Breast epithelium (tissue), 3 donors: ENCODE results near the gene PCYT1B.

Source experiments
- CTCF ChIP-seq, 3 donors: fragments of 450-650 bp; IDR thresholded peaks; one replicate each; pipeline ENCODE4 v1.5.1; 2016 to 2017; ENCODE audit warnings: antibody characterized with exemption in 3 of 3, mild to moderate bottlenecking in 3 of 3, moderate library complexity in 3 of 3
- POLR2A ChIP-seq: fragments of 450-650 bp; IDR thresholded peaks from one replicate; pipeline ENCODE4 v1.6.1; 2016; ENCODE audit warnings: antibody characterized with exemption, mild to moderate bottlenecking, moderate library complexity
- POLR2AphosphoS5 ChIP-seq, 3 donors: sonication (generic); formaldehyde crosslinking; IDR thresholded peaks; one replicate each; pipeline ENCODE4 v1.6.1; 2017; ENCODE audit warnings: antibody characterized with exemption in 3 of 3

DNA sequence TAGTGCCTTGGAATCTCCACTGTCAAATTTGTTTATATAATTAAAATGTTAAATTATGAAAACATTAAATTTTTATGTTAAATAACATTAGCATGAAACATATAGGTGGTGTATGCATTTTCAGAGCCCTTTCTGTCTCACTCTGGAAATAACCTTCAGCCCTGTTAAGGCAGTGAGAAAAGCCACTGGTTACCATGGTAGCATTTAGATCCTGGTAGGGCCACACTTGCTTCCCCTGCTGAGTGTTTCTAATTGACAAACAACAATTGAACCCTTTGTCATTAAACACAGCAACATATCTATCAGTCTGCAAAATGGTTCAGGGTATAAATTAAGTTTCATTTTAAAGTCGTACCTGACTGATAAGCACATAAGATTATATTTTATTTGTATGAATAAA lies 118.5 kb downstream of the PCYT1B start:
- TF ChIP-seq CTCF (IDR thresholded peaks at IDR 0.05) (no peak), POLR2A (no peak), POLR2AphosphoS5 (IDR thresholded peaks at IDR 0.05) (no peak)
